PC-9 (cell line): ENCODE data around the gene DMPK. TPM values are rescaled to one million over a fixed set of nuclear protein-coding genes. Genes with fewer than 3 reads are reported as not detected.

Experiments used
- BruUV-seq: library from RNA; stranded (reverse); fragments of 400-500 nt; replicated peaks from 2 replicates; lab custom pipeline; 2021; lab: Mats Ljungman, UMichigan
- CTCF ChIA-PET: fragments of 300-600 bp; sonication (Branson Sonifier 250); formaldehyde crosslinking; loops from one replicate; lab custom pipeline; 2022; ENCODE audit warnings: antibody characterized with exemption; lab: Charles Lee
- POLR2A ChIA-PET: fragments of 300-600 bp; sonication (Branson Sonifier 250); formaldehyde crosslinking; loops from one replicate; lab custom pipeline; 2022; ENCODE audit warnings: antibody characterized with exemption; ENCODE audit not compliant: unreplicated experiment; lab: Charles Lee
- DNase-seq, 2 experiments: peaks; one replicate each; pipeline versions ENCODE4 v3.0.0 to v3.0.0-alpha.2; 2015 to 2022; ENCODE audit warnings: mixed read lengths in 1 of 2
- H2AFZ ChIP-seq: fragments of 200-600 bp; sonication (generic); 2 replicates; pipeline ENCODE4 v1.8.1; 2017; ENCODE audit warnings: antibody characterized with exemption
- H3F3A ChIP-seq: fragments of 200-600 bp; sonication (generic); 2 replicates; pipeline ENCODE4 v1.8.1; 2017; ENCODE audit warnings: antibody characterized with exemption, mild to moderate bottlenecking, low read depth; ENCODE audit not compliant: insufficient read depth
- H3K27ac ChIP-seq: fragments of 200-600 bp; sonication (generic); 2 replicates; pipeline ENCODE4 v1.6.1; 2016; ENCODE audit warnings: mixed run types
- H3K27me3 ChIP-seq: fragments of 200-600 bp; sonication (generic); 2 replicates; pipeline ENCODE4 v1.6.1; 2016; ENCODE audit warnings: low read depth, mixed run types; ENCODE audit not compliant: insufficient read depth
- H3K36me3 ChIP-seq: fragments of 200-600 bp; sonication (generic); 2 replicates; pipeline ENCODE4 v1.6.1; 2016; ENCODE audit warnings: low read depth, mixed run types
- H3K4me1 ChIP-seq: fragments of 200-600 bp; sonication (generic); replicated peaks from 2 replicates; pipeline ENCODE4 v1.6.1; 2016; ENCODE audit warnings: mixed run types; ENCODE audit not compliant: insufficient read depth
- H3K4me2 ChIP-seq: fragments of 200-600 bp; sonication (generic); 2 replicates; pipeline ENCODE4 v1.6.1; 2017; ENCODE audit warnings: mixed run types
- H3K4me3 ChIP-seq: fragments of 200-600 bp; sonication (generic); 2 replicates; pipeline ENCODE4 v1.6.1; 2016; ENCODE audit warnings: mixed run types
- H3K79me2 ChIP-seq: fragments of 200-600 bp; sonication (generic); 2 replicates; pipeline ENCODE4 v1.6.1; 2017; ENCODE audit warnings: low read depth, mixed run types
- H3K9me2 ChIP-seq: fragments of 200-600 bp; sonication (generic); 2 replicates; pipeline ENCODE4 v1.8.1; 2017; ENCODE audit warnings: mild to moderate bottlenecking; ENCODE audit not compliant: insufficient read depth
- H3K9me3 ChIP-seq: fragments of 200-600 bp; sonication (generic); 2 replicates; pipeline ENCODE4 v1.8.1; 2016; ENCODE audit warnings: low read depth; ENCODE audit not compliant: insufficient read depth
- H4K20me1 ChIP-seq: fragments of 200-600 bp; sonication (generic); 2 replicates; pipeline ENCODE4 v1.8.1; 2017; ENCODE audit not compliant: insufficient read depth
- CTCF ChIP-seq: fragments of 200-600 bp; sonication (generic); conservative IDR thresholded peaks from 2 replicates; pipeline ENCODE4 v1.6.1; 2017; ENCODE audit warnings: mixed run types, antibody characterized with exemption, mild to moderate bottlenecking, moderate library complexity
- EZH2 ChIP-seq: fragments of 200-600 bp; sonication (generic); IDR thresholded peaks from 2 replicates; pipeline ENCODE4 v1.8.0; 2017; ENCODE audit warnings: antibody characterized with exemption, low read depth
- intact Hi-C: fragments of 100-400 bp; cut with micrococcal nuclease; formaldehyde crosslinking; loops from one replicate; pipeline ENCODE4 v1.10.0; 2022; ENCODE audit not compliant: unreplicated experiment
- total RNA-seq: library from RNA; stranded (reverse); gene quantifications from 2 replicates; pipeline ENCODE4 v1.2.3, GENCODE V29; 2021

Gene DMPK
- total RNA-seq, 1 experiment from 2014 or later = 110 TPM

- intact Hi-C loops = no loop called here
- H3K9me3 ChIP-seq = no peaks in the 10 kb centered on the region
- no peak overlapping the region for H3K4me2 ChIP-seq
- no peak overlapping the region for H2AFZ ChIP-seq
- no peaks in the 10 kb centered on the region for H3K9me2 ChIP-seq
- peaks cover 7% of the 10 kb centered on the region; the same call in 1 of the 2 replicates for H3F3A ChIP-seq
- H4K20me1 ChIP-seq = peaks cover 4% of the 10 kb centered on the region
- H3K27ac ChIP-seq = no peak overlapping the region
- 0 out of 2 replicates have a peak, but pooled peaks cover 13% of the 10 kb centered on the region for H3K36me3 ChIP-seq
- no TSS peak for BruUV-seq
- TF ChIP-seq EZH2 = no peak
- no peak for TF ChIP-seq CTCF
- H3K4me3 ChIP-seq = no peak overlapping the region
- no peaks in the 10 kb centered on the region for H3K79me2 ChIP-seq
- no peak for DNase-seq
- no peaks in the 10 kb centered on the region for H3K4me1 ChIP-seq
- no peaks in the 10 kb centered on the region for H3K27me3 ChIP-seq
- POLR2A ChIA-PET = no interaction called here
- CTCF ChIA-PET = no interaction called here
Measured at GRCh38 chr19:45827459-45828093, 45.3 kb upstream of the DMPK start.

GRCh38 chr19:45826934-45827333 is 44.6 kb upstream of the DMPK start:
- no peak for DNase-seq
- intact Hi-C loops = no loop called here
- no peaks in the 10 kb centered on the region for H3K9me3 ChIP-seq
- 0 out of 2 replicates have a peak, but pooled peaks cover 8% of the 10 kb centered on the region for H3K36me3 ChIP-seq
- H3F3A ChIP-seq = peaks cover 7% of the 10 kb centered on the region; the same call in 1 of the 2 replicates
- POLR2A ChIA-PET = no interaction called here
- H3K79me2 ChIP-seq = no peaks in the 10 kb centered on the region
- H3K9me2 ChIP-seq = no peaks in the 10 kb centered on the region
- no peak overlapping the region for H3K4me3 ChIP-seq
- CTCF ChIA-PET = interaction anchor here (0.6 kb wide), 1 partner anchor 58 kb away, joined by 3 read pairs; no protein-coding TSS in a partner anchor
- BruUV-seq = no TSS peak
- no peak for TF ChIP-seq EZH2
- TF ChIP-seq CTCF = no peak
- peaks cover 4% of the 10 kb centered on the region for H4K20me1 ChIP-seq
- H3K4me2 ChIP-seq = no peak overlapping the region
- no peaks in the 10 kb centered on the region for H3K4me1 ChIP-seq
- no peak overlapping the region for H3K27ac ChIP-seq
- no peaks in the 10 kb centered on the region for H3K27me3 ChIP-seq
- H2AFZ ChIP-seq = no peak overlapping the region

GRCh38 chr19:45825917-45826893 is 43.9 kb upstream of the DMPK start:
- Histone ChIP-seq H3K9me2 (no peaks in the 10 kb centered on the region), H3K79me2 (no peaks in the 10 kb centered on the region), H3K4me1 (no peaks in the 10 kb centered on the region), H3K4me3 (no peak overlapping the region), H3K4me2 (no peak overlapping the region), H3K36me3 (0 out of 2 replicates have a peak, but pooled peaks cover under 1% of the 10 kb centered on the region), H3K27me3 (no peaks in the 10 kb centered on the region), H3F3A (peaks cover 7% of the 10 kb centered on the region; the same call in 1 of the 2 replicates), H2AFZ (no peak overlapping the region), H3K9me3 (no peaks in the 10 kb centered on the region), H4K20me1 (peaks cover 4% of the 10 kb centered on the region), H3K27ac (no peak overlapping the region)
- BruUV-seq = no TSS peak
- ChIA-PET CTCF (interaction anchor here (0.6 kb wide), 1 partner anchor 57 kb away, joined by 3 read pairs; no protein-coding TSS in a partner anchor), POLR2A (interaction anchor here (0.5 kb wide), 1 partner anchor 26 kb away, joined by 4 read pairs; no protein-coding TSS in a partner anchor)
- intact Hi-C loops = no loop called here
- no peak for TF ChIP-seq CTCF
- no peak for TF ChIP-seq EZH2
- DNase-seq = peak in 1 of 2 experiments; percentile 20
